PC-9 (cell line): ENCODE results near the gene WDR33.

Experiments
- EZH2 ChIP-seq: fragments of 200-600 bp; sonication (generic); IDR thresholded peaks from 2 replicates; pipeline ENCODE4 v1.8.0; 2017; ENCODE audit warnings: antibody characterized with exemption, low read depth
- TF ChIP-seq, protein P1 (sequence below): fragments of 200-600 bp; sonication (generic); conservative IDR thresholded peaks from 2 replicates; pipeline ENCODE4 v1.6.1; 2017; ENCODE audit warnings: mixed run types, antibody characterized with exemption, mild to moderate bottlenecking, moderate library complexity

DNA sequence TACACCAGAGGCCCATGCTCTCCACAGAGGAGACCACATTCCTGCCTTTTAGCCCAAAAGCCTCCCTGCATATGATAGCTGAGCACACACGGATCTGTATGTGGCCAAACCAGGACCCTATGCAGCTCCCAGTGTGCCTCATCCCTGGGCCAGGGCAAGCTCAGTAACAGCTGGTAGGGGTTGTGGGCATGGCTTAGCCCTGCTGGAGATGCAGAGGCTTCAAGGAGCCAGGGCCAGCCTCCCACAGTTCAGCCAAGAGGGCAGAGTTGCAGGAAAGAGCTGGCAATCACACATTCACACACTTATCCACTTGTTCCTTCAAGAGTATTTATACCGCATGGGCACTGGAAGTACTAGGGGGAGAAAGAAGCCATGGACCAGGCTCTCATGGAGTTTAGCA lies 134.1 kb downstream of the WDR33 start:
- TF ChIP-seq, protein P1, sequence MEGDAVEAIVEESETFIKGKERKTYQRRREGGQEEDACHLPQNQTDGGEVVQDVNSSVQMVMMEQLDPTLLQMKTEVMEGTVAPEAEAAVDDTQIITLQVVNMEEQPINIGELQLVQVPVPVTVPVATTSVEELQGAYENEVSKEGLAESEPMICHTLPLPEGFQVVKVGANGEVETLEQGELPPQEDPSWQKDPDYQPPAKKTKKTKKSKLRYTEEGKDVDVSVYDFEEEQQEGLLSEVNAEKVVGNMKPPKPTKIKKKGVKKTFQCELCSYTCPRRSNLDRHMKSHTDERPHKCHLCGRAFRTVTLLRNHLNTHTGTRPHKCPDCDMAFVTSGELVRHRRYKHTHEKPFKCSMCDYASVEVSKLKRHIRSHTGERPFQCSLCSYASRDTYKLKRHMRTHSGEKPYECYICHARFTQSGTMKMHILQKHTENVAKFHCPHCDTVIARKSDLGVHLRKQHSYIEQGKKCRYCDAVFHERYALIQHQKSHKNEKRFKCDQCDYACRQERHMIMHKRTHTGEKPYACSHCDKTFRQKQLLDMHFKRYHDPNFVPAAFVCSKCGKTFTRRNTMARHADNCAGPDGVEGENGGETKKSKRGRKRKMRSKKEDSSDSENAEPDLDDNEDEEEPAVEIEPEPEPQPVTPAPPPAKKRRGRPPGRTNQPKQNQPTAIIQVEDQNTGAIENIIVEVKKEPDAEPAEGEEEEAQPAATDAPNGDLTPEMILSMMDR, result no peak
- no peak for TF ChIP-seq EZH2
